GM23248 (cell line): ENCODE data around the gene PARS2. TPM values are rescaled to one million over a fixed set of nuclear protein-coding genes. Genes with fewer than 3 reads are reported as not detected.

Source experiments
- DNase-seq: peaks from one replicate; pipeline ENCODE4 v3.0.0-alpha.2; 2015
- H2AFZ ChIP-seq: fragments of 200-600 bp; sonication (generic); 2 replicates; pipeline ENCODE4 v1.6.1; 2016; ENCODE audit warnings: antibody characterized with exemption
- H3F3A ChIP-seq: fragments of 200-600 bp; sonication (generic); 2 replicates; pipeline ENCODE4 v1.6.1; 2016; ENCODE audit warnings: mild to moderate bottlenecking, antibody characterized with exemption, mixed run types; ENCODE audit not compliant: insufficient read depth
- H3K27ac ChIP-seq: fragments of 200-600 bp; sonication (generic); 2 replicates; pipeline ENCODE4 v1.5.1; 2016; ENCODE audit warnings: mild to moderate bottlenecking
- H3K27me3 ChIP-seq: fragments of 200-600 bp; sonication (generic); replicated peaks from 2 replicates; pipeline ENCODE4 v1.6.1; 2016; ENCODE audit warnings: mild to moderate bottlenecking; ENCODE audit not compliant: insufficient read depth
- H3K36me3 ChIP-seq: fragments of 200-600 bp; sonication (generic); 2 replicates; pipeline ENCODE4 v1.6.1; 2016; ENCODE audit warnings: low read depth, mild to moderate bottlenecking
- H3K4me1 ChIP-seq: fragments of 200-600 bp; sonication (generic); 2 replicates; pipeline ENCODE4 v1.6.1; 2016; ENCODE audit warnings: mild to moderate bottlenecking; ENCODE audit not compliant: insufficient read depth
- H3K4me2 ChIP-seq: fragments of 200-600 bp; sonication (generic); one replicate; pipeline ENCODE4 v1.6.1; 2016; ENCODE audit warnings: mild to moderate bottlenecking; ENCODE audit not compliant: unreplicated experiment
- H3K4me3 ChIP-seq: fragments of 200-600 bp; sonication (generic); 2 replicates; pipeline ENCODE4 v1.5.1; 2016; ENCODE audit warnings: mild to moderate bottlenecking
- H3K79me2 ChIP-seq: fragments of 200-600 bp; sonication (generic); 2 replicates; pipeline ENCODE4 v1.6.1; 2016; ENCODE audit warnings: mild to moderate bottlenecking; ENCODE audit not compliant: insufficient read depth
- H3K9ac ChIP-seq: fragments of 200-600 bp; sonication (generic); 2 replicates; pipeline ENCODE4 v1.6.1; 2016; ENCODE audit warnings: mild to moderate bottlenecking
- H3K9me2 ChIP-seq: fragments of 200-600 bp; sonication (generic); 2 replicates; pipeline ENCODE4 v1.6.1; 2016; ENCODE audit warnings: mixed run types, mild to moderate bottlenecking, moderate library complexity; ENCODE audit not compliant: insufficient read depth
- H3K9me3 ChIP-seq: fragments of 200-600 bp; sonication (generic); one replicate; pipeline ENCODE4 v1.6.1; 2017; ENCODE audit warnings: low read depth
- H4K20me1 ChIP-seq: fragments of 200-600 bp; sonication (generic); 2 replicates; pipeline ENCODE4 v1.6.0; 2016; ENCODE audit not compliant: insufficient read depth
- EZH2 ChIP-seq: fragments of 200-600 bp; sonication (generic); IDR thresholded peaks from 2 replicates; pipeline ENCODE4 v1.6.1; 2018; ENCODE audit warnings: antibody characterized with exemption, mild to moderate bottlenecking; ENCODE audit not compliant: insufficient read depth, poor library complexity, severe bottlenecking
- EZH2phosphoT487 ChIP-seq: fragments of 200-600 bp; sonication (generic); IDR thresholded peaks from 2 replicates; pipeline ENCODE4 v1.6.1; 2018; ENCODE audit warnings: antibody characterized with exemption, moderate library complexity, mild to moderate bottlenecking, low read depth; ENCODE audit not compliant: insufficient read depth
- WGBS, 2 experiments: methylation state at CpG; one replicate each; pipeline ENCODE4 v1.1.6; 2015 to 2017; ENCODE audit warnings: low lambda C conversion rate in 2 of 2, low coverage in 1 of 2; ENCODE audit errors: missing lambda C conversion rate in 2 of 2; 5-methylcytosine and 5-hydroxymethylcytosine counted together
- in situ Hi-C: fragments of 300-500 bp; cut with MboI; formaldehyde crosslinking; loops from 2 replicates; pipeline ENCODE4 v1.15.0; 2020
- polyA plus RNA-seq: library from polyadenylated mRNA; unstranded; fragments of >200 nt; fragmentation: Nextera tagmentation; extraction: Ambion mirVana; gene quantifications from 2 replicates; pipeline ENCODE4 v1.2.1, GENCODE V29; 2016
- total RNA-seq: library from RNA; depleted of rRNA; stranded (reverse); fragments of >200 nt; shearing (Covaris generic); gene quantifications from 2 replicates; pipeline ENCODE4 v1.2.3, GENCODE V29; 2014

The PARS2 gene
- total and polyA plus RNA-seq, 2 experiments from 2014 or later = 4.1 to 5.0 TPM

- H3K27me3 ChIP-seq = peaks cover 3% of the 10 kb centered on the region
- H3K9me2 ChIP-seq = no peaks in the 10 kb centered on the region
- H3K36me3 ChIP-seq = no peaks in the 10 kb centered on the region
- no peaks in the 10 kb centered on the region for H3K79me2 ChIP-seq
- H3K4me2 ChIP-seq = no peak overlapping the region
- in situ Hi-C loops = no loop called here
- no peak overlapping the region for H3K9ac ChIP-seq
- TF ChIP-seq EZH2phosphoT487 = no peak
- TF ChIP-seq EZH2 = no peak
- no peaks in the 10 kb centered on the region for H3K9me3 ChIP-seq
- no peaks in the 10 kb centered on the region for H3K4me1 ChIP-seq
- no peaks in the 10 kb centered on the region for H4K20me1 ChIP-seq
- H3F3A ChIP-seq = no peaks in the 10 kb centered on the region
- no peak for DNase-seq
- no peak overlapping the region for H3K4me3 ChIP-seq
- no peak overlapping the region for H3K27ac ChIP-seq
- WGBS, 2 experiments = 90 to 91% methylated on average over 18 of the region's 18 CpGs
- no peak overlapping the region for H2AFZ ChIP-seq
These were observed 31.6 kb upstream of the PARS2 start for GRCh38 chr1:54795841-54796468.

DNA sequence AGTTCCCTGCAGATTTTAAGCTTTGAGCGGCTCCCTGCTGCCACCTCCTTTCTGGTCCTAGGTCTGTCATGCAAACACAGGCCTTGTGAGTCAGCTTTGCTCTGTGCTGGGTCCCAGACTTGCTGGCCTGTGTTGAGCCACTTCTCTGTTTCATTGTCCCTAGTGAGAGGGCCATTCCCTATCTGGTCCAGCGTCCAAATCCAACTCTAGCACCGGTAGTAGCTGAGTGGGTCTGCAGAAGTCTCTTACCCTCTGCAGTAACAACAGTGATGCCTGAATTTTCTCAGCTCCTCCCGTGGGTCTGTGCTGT lies 31.0 kb upstream of the PARS2 start:
- in situ Hi-C loops = no loop called here
- no peak overlapping the region for H3K9ac ChIP-seq
- H2AFZ ChIP-seq = no peak overlapping the region
- no peaks in the 10 kb centered on the region for H3K4me1 ChIP-seq
- no peak for TF ChIP-seq EZH2
- no peak for TF ChIP-seq EZH2phosphoT487
- no peak overlapping the region for H3K27ac ChIP-seq
- DNase-seq = peak; percentile 21
- no peaks in the 10 kb centered on the region for H3K9me3 ChIP-seq
- H3K4me2 ChIP-seq = no peak overlapping the region
- WGBS, 2 experiments = 76 to 80% methylated on average over 4 of the region's 4 CpGs
- no peaks in the 10 kb centered on the region for H3K9me2 ChIP-seq
- no peak overlapping the region for H3K4me3 ChIP-seq
- no peaks in the 10 kb centered on the region for H3K36me3 ChIP-seq
- H3K79me2 ChIP-seq = no peaks in the 10 kb centered on the region
- no peaks in the 10 kb centered on the region for H4K20me1 ChIP-seq
- H3K27me3 ChIP-seq = no peaks in the 10 kb centered on the region; the same call in 1 of the 2 replicates
- H3F3A ChIP-seq = no peaks in the 10 kb centered on the region

DNA sequence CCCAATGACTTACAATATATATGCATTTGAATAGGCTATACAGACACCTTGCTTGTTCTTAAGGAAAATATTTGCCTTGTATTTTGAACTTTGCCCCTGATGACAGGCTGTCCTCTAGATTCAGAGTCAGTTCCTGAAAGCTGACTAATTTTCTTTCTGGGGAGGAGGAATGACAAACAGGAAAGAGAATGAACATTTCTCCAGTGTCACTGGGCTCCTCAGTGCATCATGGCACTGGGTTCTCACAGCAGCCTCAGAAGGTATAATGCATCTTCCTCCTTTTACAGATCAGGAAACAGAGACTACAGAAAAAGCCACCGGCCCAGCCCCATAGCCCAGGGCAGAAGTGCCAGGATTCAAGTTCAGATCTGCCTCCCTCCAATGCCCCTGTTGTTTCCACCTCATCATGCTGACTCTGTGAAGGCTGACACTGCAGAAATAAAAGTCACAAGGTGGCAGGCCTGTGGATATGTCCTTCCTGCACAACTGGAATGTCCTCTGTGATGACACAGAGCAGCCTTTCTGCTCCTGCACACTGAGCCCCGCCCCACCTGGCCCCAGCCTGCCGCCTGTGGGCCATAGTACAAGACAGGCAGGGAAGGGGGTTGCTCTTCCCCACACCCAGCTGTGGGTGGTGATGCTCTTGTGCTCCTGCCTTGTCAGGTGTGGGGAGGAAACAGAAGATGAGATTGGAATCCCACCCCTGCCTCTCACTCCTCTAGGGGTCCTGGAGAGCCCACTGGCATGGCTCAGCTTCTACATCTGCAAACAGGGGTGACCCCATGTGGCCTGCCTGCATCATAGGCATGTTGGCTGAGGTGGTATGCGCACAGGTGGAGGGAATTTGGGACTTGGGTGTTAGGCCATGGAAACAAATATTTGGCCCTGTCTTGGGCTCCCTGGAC lies 30.4 kb upstream of the PARS2 start:
- DNase-seq = peak; percentile 60
- in situ Hi-C loops = no loop called here
- no peak overlapping the region for H3K4me3 ChIP-seq

GRCh38 chr1:54792686-54793282 lies 28.5 kb upstream of the PARS2 start:
- Histone ChIP-seq H4K20me1 (no peaks in the 10 kb centered on the region), H3K9ac (no peak overlapping the region), H3K27me3 (peaks cover 5% of the 10 kb centered on the region), H3K27ac (no peak overlapping the region), H3K9me3 (no peaks in the 10 kb centered on the region), H3K4me2 (no peak overlapping the region), H2AFZ (no peak overlapping the region), H3K9me2 (no peaks in the 10 kb centered on the region), H3K36me3 (no peaks in the 10 kb centered on the region), H3K4me3 (no peak overlapping the region), H3F3A (no peaks in the 10 kb centered on the region), H3K4me1 (no peaks in the 10 kb centered on the region), H3K79me2 (no peaks in the 10 kb centered on the region)
- no peak for DNase-seq
- 17 to 30% methylated on average over 7 of the region's 7 CpGs for WGBS, 2 experiments
- in situ Hi-C loops = no loop called here
- TF ChIP-seq EZH2phosphoT487 (no peak), EZH2 (no peak)

More for the DNA sequence above, 30.4 kb upstream of the PARS2 start:
- Histone ChIP-seq H4K20me1 (no peaks in the 10 kb centered on the region), H3K9ac (no peak overlapping the region), H3K9me3 (no peaks in the 10 kb centered on the region), H3K79me2 (no peaks in the 10 kb centered on the region), H2AFZ (no peak overlapping the region), H3F3A (no peaks in the 10 kb centered on the region), H3K9me2 (no peaks in the 10 kb centered on the region), H3K27ac (no peak overlapping the region), H3K36me3 (no peaks in the 10 kb centered on the region), H3K4me2 (no peak overlapping the region), H3K4me1 (no peaks in the 10 kb centered on the region), H3K27me3 (peaks cover 2% of the 10 kb centered on the region)
- 92 to 95% methylated on average over 4 of the region's 4 CpGs for WGBS, 2 experiments
- TF ChIP-seq EZH2phosphoT487 (no peak), EZH2 (no peak)
